Measurements from ENCODE around the gene NFKBIL1.

DNA sequence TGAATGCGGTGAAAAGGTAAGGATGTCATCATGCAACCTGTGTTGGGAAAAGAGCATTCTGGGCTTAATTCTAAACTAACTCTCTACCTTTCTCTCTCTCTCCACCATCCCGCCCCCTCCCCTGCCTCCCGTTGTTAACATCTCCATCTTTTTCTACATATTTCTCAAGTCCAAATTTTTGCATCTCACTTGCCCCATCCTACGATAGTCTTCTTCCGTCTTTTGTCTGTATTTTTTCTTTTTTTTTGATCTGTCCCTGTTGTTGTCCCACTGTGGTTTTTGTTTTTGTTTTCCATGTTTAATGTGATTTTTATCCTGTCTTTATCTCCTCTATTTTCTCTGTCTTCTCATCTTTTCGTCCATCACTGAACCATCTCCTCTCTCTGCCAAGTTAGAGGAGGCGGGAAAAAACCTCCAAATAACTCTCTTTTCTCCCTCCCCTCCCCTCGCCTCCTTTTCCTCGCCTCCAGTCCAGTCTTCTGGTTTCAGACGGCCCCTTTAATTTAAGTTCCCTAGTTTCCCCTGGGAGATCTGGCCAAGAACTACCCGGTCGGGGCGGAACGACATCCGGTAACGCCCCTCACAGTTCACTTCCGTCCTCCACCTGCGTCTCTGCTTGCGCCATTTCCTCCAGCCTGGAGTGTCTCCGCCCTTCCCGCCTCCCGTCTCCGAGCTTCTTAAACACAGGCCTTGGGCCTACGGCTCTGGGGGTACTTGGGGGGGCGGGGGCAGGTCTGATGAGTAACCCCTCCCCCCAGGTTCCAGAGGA is at the start of gene NFKBIL1:
- TF ChIP-seq, protein P1, sequence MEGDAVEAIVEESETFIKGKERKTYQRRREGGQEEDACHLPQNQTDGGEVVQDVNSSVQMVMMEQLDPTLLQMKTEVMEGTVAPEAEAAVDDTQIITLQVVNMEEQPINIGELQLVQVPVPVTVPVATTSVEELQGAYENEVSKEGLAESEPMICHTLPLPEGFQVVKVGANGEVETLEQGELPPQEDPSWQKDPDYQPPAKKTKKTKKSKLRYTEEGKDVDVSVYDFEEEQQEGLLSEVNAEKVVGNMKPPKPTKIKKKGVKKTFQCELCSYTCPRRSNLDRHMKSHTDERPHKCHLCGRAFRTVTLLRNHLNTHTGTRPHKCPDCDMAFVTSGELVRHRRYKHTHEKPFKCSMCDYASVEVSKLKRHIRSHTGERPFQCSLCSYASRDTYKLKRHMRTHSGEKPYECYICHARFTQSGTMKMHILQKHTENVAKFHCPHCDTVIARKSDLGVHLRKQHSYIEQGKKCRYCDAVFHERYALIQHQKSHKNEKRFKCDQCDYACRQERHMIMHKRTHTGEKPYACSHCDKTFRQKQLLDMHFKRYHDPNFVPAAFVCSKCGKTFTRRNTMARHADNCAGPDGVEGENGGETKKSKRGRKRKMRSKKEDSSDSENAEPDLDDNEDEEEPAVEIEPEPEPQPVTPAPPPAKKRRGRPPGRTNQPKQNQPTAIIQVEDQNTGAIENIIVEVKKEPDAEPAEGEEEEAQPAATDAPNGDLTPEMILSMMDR (IDR thresholded peaks at IDR 0.05): peak in 1 of 3 experiments; percentile 19
- TF ChIP-seq POLR2A (IDR thresholded peaks at IDR 0.05) (no peak), POLR2AphosphoS5 (IDR thresholded peaks at IDR 0.05; ENCODE audit: insufficient read depth in 1 of 2, low read depth in 1 of 2) (peak; percentile 85 to 98)
